Mesodermal cell (in vitro differentiated cells): ENCODE measurements around the gene WWC1.
A peak's percentile ranks its signal among the peaks of the same experiment; 100 is the strongest.

Source experiments
- H3K27ac ChIP-seq: 2 replicates; pipeline ENCODE4 v1.7.0; 2013; ENCODE audit warnings: mild to moderate bottlenecking, low read depth, low read length, moderate library complexity; ENCODE audit not compliant: severe bottlenecking
- H3K36me3 ChIP-seq: 2 replicates; pipeline ENCODE4 v1.7.1; 2013; ENCODE audit warnings: mild to moderate bottlenecking, low read length, moderate library complexity; ENCODE audit not compliant: control insufficient read depth, insufficient read depth
- H3K4me1 ChIP-seq: one replicate; pipeline ENCODE4 v1.7.1; 2013; ENCODE audit warnings: mild to moderate bottlenecking, low read length; ENCODE audit not compliant: insufficient read depth, control insufficient read depth, poor library complexity, severe bottlenecking
- H3K4me3 ChIP-seq: 2 replicates; pipeline ENCODE4 v1.7.0; 2013; ENCODE audit warnings: low read length, control low read depth, mild to moderate bottlenecking; ENCODE audit not compliant: insufficient read depth, poor library complexity, severe bottlenecking; ENCODE audit errors: extremely low read depth
- H3K9me3 ChIP-seq: 2 replicates; pipeline ENCODE4 v1.7.1; 2013; ENCODE audit warnings: mild to moderate bottlenecking, low read length, moderate library complexity; ENCODE audit not compliant: control insufficient read depth
- WGBS, 2 experiments: methylation state at CpG; one replicate each; pipeline ENCODE4 v1.1.5; 2013; ENCODE audit warnings: missing lambda C conversion rate in 2 of 2; ENCODE audit not compliant: insufficient coverage in 2 of 2; 5-methylcytosine and 5-hydroxymethylcytosine counted together

The WWC1 gene

GRCh38 chr5:168486136-168486879 is 194.9 kb downstream of the WWC1 start, which contains the start of gene RARS1:
RARS1 (plus strand) TSS chr5:168486471; CDS start chr5:168486499, 28 bp downstream.
- WGBS, 2 experiments: 2% methylated on average over 29 to 30 of the region's 40 CpGs
- Histone ChIP-seq H3K36me3 (peaks cover 38% of the 10 kb centered on the region), H3K4me1 (peaks cover 7% of the 10 kb centered on the region), H3K27ac (peak within 1 kb of the TSS; percentile 57), H3K9me3 (no peaks in the 10 kb centered on the region), H3K4me3 (peak within 1 kb of the TSS; percentile 99)

- H3K27ac ChIP-seq: no peak overlapping the region
- H3K9me3 ChIP-seq: no peaks in the 10 kb centered on the region
- H3K4me3 ChIP-seq: no peak overlapping the region
- peaks cover 5% of the 10 kb centered on the region for H3K4me1 ChIP-seq
- WGBS, 2 experiments: no CpG with 5 or more reads among the region's 3 CpGs
- peaks cover 65% of the 10 kb centered on the region for H3K36me3 ChIP-seq
These were observed 197.6 kb downstream of the WWC1 start for GRCh38 chr5:168489059-168489458.

- H3K36me3 ChIP-seq: peaks cover 94% of the 10 kb centered on the region
- WGBS, 2 experiments: 93 to 98% methylated on average over 3 to 4 of the region's 5 CpGs
- no peaks in the 10 kb centered on the region for H3K9me3 ChIP-seq
- no peaks in the 10 kb centered on the region for H3K4me1 ChIP-seq
- H3K27ac ChIP-seq: no peak overlapping the region
- H3K4me3 ChIP-seq: no peak overlapping the region
These were observed 202.7 kb downstream of the WWC1 start for GRCh38 chr5:168494057-168494555.

- peaks cover 80% of the 10 kb centered on the region for H3K36me3 ChIP-seq
- no peak overlapping the region for H3K27ac ChIP-seq
- WGBS, 2 experiments: 100% methylated on average over 2 of the region's 7 CpGs; no CpG with 5 or more reads in 1 of the 2 experiments
- no peaks in the 10 kb centered on the region for H3K9me3 ChIP-seq
- no peaks in the 10 kb centered on the region for H3K4me1 ChIP-seq
- no peak overlapping the region for H3K4me3 ChIP-seq
These were observed 211.3 kb downstream of the WWC1 start for GRCh38 chr5:168502563-168503237.

- no peaks in the 10 kb centered on the region for H3K4me1 ChIP-seq
- H3K9me3 ChIP-seq: no peaks in the 10 kb centered on the region
- no peak overlapping the region for H3K4me3 ChIP-seq
- H3K27ac ChIP-seq: no peak overlapping the region
- WGBS, 2 experiments: no CpG with 5 or more reads among the region's 2 CpGs
- peaks cover 93% of the 10 kb centered on the region for H3K36me3 ChIP-seq
These were observed 222.5 kb downstream of the WWC1 start for GRCh38 chr5:168513861-168514428.
